Measurements from ENCODE around the gene MYEF2. TPM values are rescaled to one million over a fixed set of nuclear protein-coding genes. Genes with fewer than 3 reads are reported as not detected.
A peak's percentile ranks its signal among the peaks of the same experiment; 100 is the strongest.

The MYEF2 gene, protein sequence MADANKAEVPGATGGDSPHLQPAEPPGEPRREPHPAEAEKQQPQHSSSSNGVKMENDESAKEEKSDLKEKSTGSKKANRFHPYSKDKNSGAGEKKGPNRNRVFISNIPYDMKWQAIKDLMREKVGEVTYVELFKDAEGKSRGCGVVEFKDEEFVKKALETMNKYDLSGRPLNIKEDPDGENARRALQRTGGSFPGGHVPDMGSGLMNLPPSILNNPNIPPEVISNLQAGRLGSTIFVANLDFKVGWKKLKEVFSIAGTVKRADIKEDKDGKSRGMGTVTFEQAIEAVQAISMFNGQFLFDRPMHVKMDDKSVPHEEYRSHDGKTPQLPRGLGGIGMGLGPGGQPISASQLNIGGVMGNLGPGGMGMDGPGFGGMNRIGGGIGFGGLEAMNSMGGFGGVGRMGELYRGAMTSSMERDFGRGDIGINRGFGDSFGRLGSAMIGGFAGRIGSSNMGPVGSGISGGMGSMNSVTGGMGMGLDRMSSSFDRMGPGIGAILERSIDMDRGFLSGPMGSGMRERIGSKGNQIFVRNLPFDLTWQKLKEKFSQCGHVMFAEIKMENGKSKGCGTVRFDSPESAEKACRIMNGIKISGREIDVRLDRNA
- total RNA-seq (10 to 100 TPM; 16.4 to 29.1 (median 17.8) TPM), polyA plus RNA-seq (1 to 10 TPM; 1.4 to 1.8 TPM), total RNA-seq (17.8 reads per million, percentile 48 among the genes with 10 or more reads in this experiment)

DNA sequence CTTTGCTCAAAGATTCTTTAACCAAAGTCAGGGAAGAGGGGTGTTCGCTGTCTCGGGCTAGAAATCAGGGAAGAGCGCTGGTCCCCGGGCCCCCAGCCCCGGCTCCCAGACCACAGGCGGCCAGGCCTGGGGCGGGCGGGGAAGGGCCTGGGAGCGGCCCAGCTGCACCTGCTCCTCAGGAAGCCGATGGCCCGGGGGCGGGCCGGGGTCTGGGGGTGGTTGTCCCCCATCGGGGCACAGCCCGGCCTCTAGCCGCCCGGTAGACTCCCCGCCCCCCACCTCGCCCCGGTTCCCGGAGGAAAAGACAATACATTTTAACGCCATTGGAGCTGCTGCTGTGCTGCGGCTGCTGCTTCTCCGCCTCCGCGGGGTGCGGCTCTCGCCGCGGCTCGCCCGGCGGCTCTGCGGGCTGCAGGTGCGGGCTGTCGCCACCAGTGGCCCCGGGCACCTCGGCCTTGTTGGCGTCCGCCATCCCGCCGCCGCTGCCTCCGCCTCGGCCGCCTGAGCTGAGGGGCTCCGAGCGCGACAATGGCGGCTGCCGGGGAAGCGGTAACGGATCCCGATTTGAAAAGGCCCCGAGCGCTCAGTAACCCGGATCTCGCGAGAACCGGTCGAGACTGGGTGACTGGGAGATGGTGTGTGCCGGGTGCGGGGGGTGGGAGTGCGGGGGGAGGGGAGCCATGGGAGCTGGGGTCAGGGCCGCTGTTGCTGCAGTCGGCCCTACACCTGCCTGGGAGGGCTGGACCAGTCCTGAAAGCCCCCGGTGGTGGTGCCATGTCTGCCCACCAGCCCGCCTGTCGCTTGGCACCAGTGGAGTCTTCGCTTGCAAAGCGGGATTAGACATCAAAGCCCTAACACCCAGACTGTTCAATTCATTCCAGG lies at the start of gene MYEF2:
MYEF2 (minus strand) TSS at position 530 of the 882 bp plus-strand sequence; CDS start at position 472, 58 bp downstream.
- no peaks in the 10 kb centered on the region for H3K27me3 ChIP-seq (ENCODE audit: control insufficient read depth in 2 of 2, insufficient read depth in 2 of 2, low read length in 2 of 2)
- H3K4me1 ChIP-seq (ENCODE audit: control insufficient read depth in 2 of 2, insufficient read depth in 2 of 2, low read length in 2 of 2) = no peaks in the 10 kb centered on the region
- peaks cover 0 to 13% (median 2%) of the 10 kb centered on the region in 11 donors for H3K9me3 Mint-ChIP-seq
- peaks cover 0 to 13% (median 8%) of the 10 kb centered on the region in 5 donors for H3K36me3 Mint-ChIP-seq
- CTCF ChIA-PET = no interaction called here
- no peaks in the 10 kb centered on the region for H3K9me3 ChIP-seq (ENCODE audit: control insufficient read depth in 2 of 3, low read length in 3 of 3)
- intact Hi-C loops (cut with micrococcal nuclease) = loop anchor here in 1 of 2 donors (5.0 kb wide), 2 partner anchors 154 to 1444 kb away; partner anchors contain the start of genes DTWD1, DUT and FAM227B
- no peaks in the 10 kb centered on the region for H3K36me3 ChIP-seq (ENCODE audit: control insufficient read depth in 2 of 3, insufficient read depth in 3 of 3, low read length in 3 of 3)
- ATAC-seq (peak; percentile 80), DNase-seq (peak; percentile 35 to 70 (median 60))
- peak within 1 kb of the TSS; percentile 89 to 96 (median 92) for H3K4me3 Mint-ChIP-seq
- H3K4me3 ChIP-seq (ENCODE audit: low read length) = peak within 1 kb of the TSS; percentile 68
- H3K27ac Mint-ChIP-seq = peak within 1 kb of the TSS; percentile 63 to 96 (median 87)
- peaks cover 8 to 35% (median 16%) of the 10 kb centered on the region in 7 donors for H3K4me1 Mint-ChIP-seq
- POLR2A ChIA-PET = interaction anchor here (0.6 kb wide), 1 partner anchor 65 kb away, joined by 3 read pairs; no protein-coding TSS in a partner anchor
- H3K27me3 Mint-ChIP-seq = peaks cover 20 to 28% (median 23%) of the 10 kb centered on the region in 5 donors
- peak within 1 kb of the TSS; percentile 65 for H3K27ac ChIP-seq (ENCODE audit: low read depth, low read length)

DNA sequence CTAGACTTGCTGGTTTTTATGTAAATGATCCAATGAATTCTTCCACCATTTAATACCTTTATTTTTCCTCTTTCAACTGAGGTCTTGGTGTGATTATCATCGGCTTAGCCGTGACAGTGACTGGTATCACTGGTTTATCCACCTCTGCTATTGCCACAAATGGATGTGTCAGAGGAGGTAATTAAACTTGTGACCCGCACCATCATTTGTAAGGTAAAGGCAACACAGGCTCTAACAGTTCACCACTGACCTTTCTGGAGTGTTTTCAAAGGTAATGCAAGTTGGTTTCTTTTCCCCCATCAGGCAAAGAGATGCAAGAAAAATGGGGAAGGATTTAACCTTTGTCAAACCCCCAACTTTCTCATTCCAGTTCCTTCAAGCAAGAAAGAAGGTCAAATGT lies 47.7 kb upstream of the MYEF2 start:
- Mint-ChIP-seq H3K4me3 (no peak overlapping the region), H3K27ac (no peak overlapping the region), H3K9me3 (peaks cover 0 to 2% (median 0%) of the 10 kb centered on the region in 11 donors), H3K4me1 (no peaks in the 10 kb centered on the region), H3K27me3 (peaks cover 12 to 18% (median 14%) of the 10 kb centered on the region in 5 donors), H3K36me3 (no peaks in the 10 kb centered on the region)
- CTCF ChIA-PET = no interaction called here
- Histone ChIP-seq H3K9me3 (ENCODE audit: control insufficient read depth in 2 of 3, low read length in 3 of 3) (no peaks in the 10 kb centered on the region), H3K27ac (ENCODE audit: low read depth, low read length) (no peak overlapping the region), H3K4me3 (ENCODE audit: low read length) (no peak overlapping the region), H3K36me3 (ENCODE audit: control insufficient read depth in 2 of 3, insufficient read depth in 3 of 3, low read length in 3 of 3) (no peaks in the 10 kb centered on the region), H3K4me1 (ENCODE audit: control insufficient read depth in 2 of 2, insufficient read depth in 2 of 2, low read length in 2 of 2) (no peaks in the 10 kb centered on the region), H3K27me3 (ENCODE audit: control insufficient read depth in 2 of 2, insufficient read depth in 2 of 2, low read length in 2 of 2) (no peaks in the 10 kb centered on the region)
- intact Hi-C loops (cut with micrococcal nuclease) = no loop called here
- ATAC-seq (no peak), DNase-seq (no peak)
- POLR2A ChIA-PET = no interaction called here

DNA sequence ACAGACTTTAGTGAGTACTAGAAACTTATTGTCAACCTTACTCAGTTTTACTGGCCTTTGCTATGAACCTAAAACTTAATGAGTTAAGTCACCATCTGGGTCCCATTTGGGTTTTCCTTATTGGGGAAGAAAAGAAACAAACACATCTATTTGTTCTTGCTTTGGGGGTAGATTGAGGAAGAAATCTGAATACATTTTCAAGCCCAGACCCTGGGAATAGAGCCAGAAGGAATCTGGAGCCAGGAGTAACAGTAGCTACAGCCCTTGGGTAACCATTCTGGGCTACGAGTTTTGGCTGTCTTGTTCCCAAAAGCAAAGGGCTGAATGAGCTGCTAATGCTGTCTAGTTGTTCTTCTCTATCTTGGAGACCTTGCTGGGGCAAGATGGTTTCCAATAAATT lies 44.5 kb upstream of the MYEF2 start:
- Histone ChIP-seq H3K36me3 (ENCODE audit: control insufficient read depth in 2 of 3, insufficient read depth in 3 of 3, low read length in 3 of 3) (no peaks in the 10 kb centered on the region), H3K9me3 (ENCODE audit: control insufficient read depth in 2 of 3, low read length in 3 of 3) (no peaks in the 10 kb centered on the region), H3K27ac (ENCODE audit: low read depth, low read length) (no peak overlapping the region), H3K4me3 (ENCODE audit: low read length) (no peak overlapping the region), H3K27me3 (ENCODE audit: control insufficient read depth in 2 of 2, insufficient read depth in 2 of 2, low read length in 2 of 2) (no peaks in the 10 kb centered on the region), H3K4me1 (ENCODE audit: control insufficient read depth in 2 of 2, insufficient read depth in 2 of 2, low read length in 2 of 2) (no peaks in the 10 kb centered on the region)
- no peak overlapping the region for H3K27ac Mint-ChIP-seq
- ChIA-PET CTCF (no interaction called here), POLR2A (no interaction called here)
- H3K9me3 Mint-ChIP-seq = peaks cover 0 to 2% (median 0%) of the 10 kb centered on the region in 11 donors
- no peak for ATAC-seq
- no peak for DNase-seq
- H3K36me3 Mint-ChIP-seq = no peaks in the 10 kb centered on the region
- H3K4me1 Mint-ChIP-seq = no peaks in the 10 kb centered on the region
- intact Hi-C loops (cut with micrococcal nuclease) = no loop called here
- no peak overlapping the region for H3K4me3 Mint-ChIP-seq
- peaks cover 11 to 22% (median 18%) of the 10 kb centered on the region in 5 donors for H3K27me3 Mint-ChIP-seq

DNA sequence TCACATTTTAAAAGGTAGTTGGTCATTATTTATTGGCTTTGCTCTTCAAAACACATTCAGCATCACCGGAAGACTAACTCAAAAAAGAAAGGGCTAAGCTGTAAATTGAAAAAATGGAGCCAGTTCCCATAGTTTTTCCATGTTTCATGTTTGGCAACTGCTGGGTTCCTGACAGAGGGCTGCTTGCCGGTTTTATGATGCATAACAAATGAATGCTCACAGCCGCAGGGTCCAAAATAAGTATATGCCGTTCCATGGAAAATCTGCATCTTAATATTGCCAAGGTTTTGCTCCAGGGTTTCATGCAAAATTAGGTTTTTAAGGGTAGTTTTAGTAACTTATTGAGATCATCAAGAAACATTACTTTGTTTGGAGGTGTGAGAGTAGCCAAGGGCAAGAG lies 43.8 kb upstream of the MYEF2 start:
- ATAC-seq (no peak), DNase-seq (no peak)
- intact Hi-C loops (cut with micrococcal nuclease) = no loop called here
- peaks cover 0 to 2% (median 0%) of the 10 kb centered on the region in 11 donors for H3K9me3 Mint-ChIP-seq
- Histone ChIP-seq H3K9me3 (ENCODE audit: control insufficient read depth in 2 of 3, low read length in 3 of 3) (no peaks in the 10 kb centered on the region), H3K27me3 (ENCODE audit: control insufficient read depth in 2 of 2, insufficient read depth in 2 of 2, low read length in 2 of 2) (no peaks in the 10 kb centered on the region), H3K36me3 (ENCODE audit: control insufficient read depth in 2 of 3, insufficient read depth in 3 of 3, low read length in 3 of 3) (no peaks in the 10 kb centered on the region), H3K4me1 (ENCODE audit: control insufficient read depth in 2 of 2, insufficient read depth in 2 of 2, low read length in 2 of 2) (no peaks in the 10 kb centered on the region), H3K4me3 (ENCODE audit: low read length) (no peak overlapping the region), H3K27ac (ENCODE audit: low read depth, low read length) (no peak overlapping the region)
- no peaks in the 10 kb centered on the region for H3K36me3 Mint-ChIP-seq
- H3K27me3 Mint-ChIP-seq = peaks cover 5 to 21% (median 18%) of the 10 kb centered on the region in 5 donors
- POLR2A ChIA-PET = no interaction called here
- H3K4me3 Mint-ChIP-seq = no peak overlapping the region
- CTCF ChIA-PET = no interaction called here
- H3K27ac Mint-ChIP-seq = no peak overlapping the region
- no peaks in the 10 kb centered on the region for H3K4me1 Mint-ChIP-seq

DNA sequence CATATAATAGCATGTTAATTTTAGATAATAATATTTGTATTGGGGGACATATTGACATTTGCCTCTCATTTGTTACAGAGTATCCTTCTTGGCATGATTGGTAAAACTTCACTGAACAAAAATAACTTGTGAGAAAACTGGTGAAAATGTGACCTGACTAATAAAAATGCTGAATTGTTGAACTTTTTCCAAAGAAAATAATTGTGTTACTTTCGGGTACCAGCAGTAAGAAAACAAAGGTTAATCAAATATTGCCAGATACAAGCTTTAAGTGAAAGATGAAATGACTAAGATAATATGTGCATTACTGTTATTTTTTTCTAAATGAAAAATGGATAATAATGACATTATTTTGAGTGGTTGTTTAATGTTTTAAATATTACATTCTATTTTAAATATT lies 43.2 kb upstream of the MYEF2 start:
- no peaks in the 10 kb centered on the region for H3K27me3 ChIP-seq (ENCODE audit: control insufficient read depth in 2 of 2, insufficient read depth in 2 of 2, low read length in 2 of 2)
- no peaks in the 10 kb centered on the region for H3K4me1 Mint-ChIP-seq
- ATAC-seq (no peak), DNase-seq (no peak)
- CTCF ChIA-PET = no interaction called here
- H3K4me3 ChIP-seq (ENCODE audit: low read length) = no peak overlapping the region
- H3K36me3 ChIP-seq (ENCODE audit: control insufficient read depth in 2 of 3, insufficient read depth in 3 of 3, low read length in 3 of 3) = no peaks in the 10 kb centered on the region
- no peaks in the 10 kb centered on the region for H3K36me3 Mint-ChIP-seq
- no peaks in the 10 kb centered on the region for H3K4me1 ChIP-seq (ENCODE audit: control insufficient read depth in 2 of 2, insufficient read depth in 2 of 2, low read length in 2 of 2)
- no peak overlapping the region for H3K4me3 Mint-ChIP-seq
- peaks cover 0 to 2% (median 0%) of the 10 kb centered on the region in 11 donors for H3K9me3 Mint-ChIP-seq
- no peak overlapping the region for H3K27ac ChIP-seq (ENCODE audit: low read depth, low read length)
- peaks cover 4 to 21% (median 18%) of the 10 kb centered on the region in 5 donors for H3K27me3 Mint-ChIP-seq
- H3K27ac Mint-ChIP-seq = no peak overlapping the region
- POLR2A ChIA-PET = no interaction called here
- H3K9me3 ChIP-seq (ENCODE audit: control insufficient read depth in 2 of 3, low read length in 3 of 3) = no peaks in the 10 kb centered on the region
- intact Hi-C loops (cut with micrococcal nuclease) = no loop called here

DNA sequence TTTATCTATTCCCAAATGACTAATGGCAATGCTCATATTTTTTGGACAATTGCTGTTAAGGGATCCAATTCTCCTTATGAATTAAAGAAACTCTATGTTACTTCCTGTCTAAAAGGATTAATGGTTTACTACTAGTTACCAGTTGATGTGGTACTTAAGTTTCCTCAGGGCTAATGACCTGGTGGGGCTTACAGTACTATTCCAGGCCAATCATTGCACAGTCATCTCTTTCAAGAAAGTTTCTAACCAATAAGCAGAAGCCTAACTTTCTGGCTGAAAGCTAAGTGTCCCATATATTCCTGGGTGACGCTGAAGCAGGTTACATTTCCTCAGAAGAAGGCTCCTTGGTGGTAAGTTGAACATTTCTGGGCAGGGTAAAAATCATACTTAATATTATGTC lies 27.9 kb upstream of the MYEF2 start, which contains the start of gene SLC12A1:
SLC12A1 (plus strand) TSS at position 322 of the 400 bp plus-strand sequence. CDS start 1,418 bp downstream, outside the sequence.
- H3K36me3 ChIP-seq (ENCODE audit: control insufficient read depth in 2 of 3, insufficient read depth in 3 of 3, low read length in 3 of 3) = no peaks in the 10 kb centered on the region
- H3K27me3 Mint-ChIP-seq = peaks cover 21 to 46% (median 28%) of the 10 kb centered on the region in 5 donors
- no peak within 1 kb of the TSS for H3K4me3 ChIP-seq (ENCODE audit: low read length)
- no peaks in the 10 kb centered on the region for H3K4me1 Mint-ChIP-seq
- no peak for DNase-seq
- H3K27ac Mint-ChIP-seq = no peak within 1 kb of the TSS
- CTCF ChIA-PET = no interaction called here
- H3K9me3 ChIP-seq (ENCODE audit: control insufficient read depth in 2 of 3, low read length in 3 of 3) = no peaks in the 10 kb centered on the region
- H3K4me1 ChIP-seq (ENCODE audit: control insufficient read depth in 2 of 2, insufficient read depth in 2 of 2, low read length in 2 of 2) = no peaks in the 10 kb centered on the region
- no peaks in the 10 kb centered on the region for H3K36me3 Mint-ChIP-seq
- H3K27ac ChIP-seq (ENCODE audit: low read depth, low read length) = no peak within 1 kb of the TSS
- H3K9me3 Mint-ChIP-seq = peaks cover 0 to 5% (median 0%) of the 10 kb centered on the region in 11 donors
- no peak for ATAC-seq
- no peak within 1 kb of the TSS for H3K4me3 Mint-ChIP-seq
- intact Hi-C loops (cut with micrococcal nuclease) = no loop called here
- no peaks in the 10 kb centered on the region for H3K27me3 ChIP-seq (ENCODE audit: control insufficient read depth in 2 of 2, insufficient read depth in 2 of 2, low read length in 2 of 2)
- POLR2A ChIA-PET = no interaction called here
